NCI-H345 treated with DMSO at 0.1 percent for 48 hours (cell line): Measurements from ENCODE around the gene NTNG1.
A peak's percentile ranks its signal among the peaks of the same experiment; 100 is the strongest.
"Not testable (repeated sequence)": the region's sequence is repeated elsewhere in the genome, so short reads cannot be mapped to it uniquely, and the experiment has no call there.

ENCODE experiments used
- DNase-seq: peaks from one replicate; lab custom pipeline; 2025; ENCODE audit not compliant: unreplicated experiment; lab: John Stamatoyannopoulos, UW

The NTNG1 gene

DNA sequence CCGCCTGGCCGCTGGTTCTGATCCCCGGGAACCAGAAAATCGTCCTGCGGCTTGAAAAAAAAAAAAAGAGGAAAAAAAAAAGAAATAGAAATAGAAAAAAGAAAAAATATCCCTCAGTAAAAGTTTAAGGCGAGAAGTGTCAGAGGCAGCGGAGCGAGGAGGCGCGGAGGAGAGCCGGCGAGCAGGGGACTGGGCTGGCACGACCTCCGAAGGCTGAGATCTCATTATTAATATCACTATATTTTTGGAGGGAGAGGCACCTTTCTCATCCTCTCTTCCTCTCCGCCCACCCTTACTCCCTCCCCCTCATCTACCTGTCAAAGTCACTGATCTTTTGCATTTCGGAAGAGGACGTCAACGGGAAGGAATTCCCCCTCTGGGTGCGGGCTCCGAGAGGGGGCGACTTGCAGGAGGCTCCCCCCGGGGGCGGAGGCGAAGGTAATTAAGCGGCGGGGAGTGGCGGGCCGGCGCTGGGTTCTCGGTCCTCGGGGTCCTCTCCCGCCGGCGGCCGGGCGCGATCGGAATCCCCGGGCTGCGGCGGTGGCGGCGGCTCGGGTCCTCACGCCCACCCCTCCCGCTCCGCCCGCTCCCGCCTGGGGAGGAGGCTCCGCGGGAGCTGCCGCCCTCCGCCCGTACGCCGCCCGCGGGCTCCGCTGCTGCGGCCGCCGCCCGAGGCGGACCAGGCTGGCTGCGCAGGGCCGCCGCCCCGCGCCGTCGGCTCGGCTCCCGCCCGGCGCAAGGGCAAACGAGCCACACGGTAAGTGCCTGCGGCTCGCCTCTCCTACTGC lies at the start of gene NTNG1:
TSS of gene NTNG1 (plus strand) at position 337 of the 788 bp plus-strand sequence.
- peak; percentile 15 for DNase-seq

DNA sequence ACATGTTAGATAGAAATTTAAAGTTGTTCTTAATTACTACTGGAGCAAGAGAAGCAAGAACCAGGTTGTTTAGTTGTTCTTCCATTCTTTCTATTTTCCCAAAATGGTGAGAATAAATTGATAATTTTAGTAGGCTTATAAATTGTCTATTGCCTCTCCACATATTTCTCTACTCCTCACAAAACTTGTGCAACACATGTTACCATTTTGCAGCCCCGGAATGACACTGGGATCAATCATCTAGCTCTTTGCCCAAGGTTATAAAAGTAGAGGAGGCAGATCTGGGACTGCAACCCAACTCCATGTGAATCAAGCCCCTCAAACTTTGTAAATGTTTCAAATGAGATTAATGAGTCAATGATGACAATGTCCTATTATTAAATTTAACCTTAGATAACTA lies 49.4 kb upstream of the NTNG1 start:
- DNase-seq: no peak

DNA sequence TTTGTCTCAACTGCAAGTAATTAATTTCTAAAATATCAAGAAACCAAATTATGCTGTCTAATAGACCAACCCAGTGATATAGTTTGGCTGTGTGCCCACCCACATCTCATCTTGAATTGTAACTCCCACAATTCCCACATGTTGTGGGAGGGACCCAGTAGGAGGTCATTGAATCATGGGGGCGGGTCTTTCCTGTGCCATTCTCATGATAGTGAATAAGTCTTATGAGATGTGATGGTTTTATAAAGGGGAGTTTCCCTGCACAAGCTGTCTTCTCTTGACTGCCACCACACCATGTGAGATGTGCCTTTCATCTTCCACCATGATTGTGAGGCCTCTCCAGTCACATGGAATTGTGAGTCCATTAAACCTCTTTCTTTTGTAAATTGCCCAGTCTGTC lies 47.4 kb upstream of the NTNG1 start:
- DNase-seq: not testable (repeated sequence)

GRCh38 chr1:107095647-107096046 lies 45.2 kb upstream of the NTNG1 start:
- DNase-seq: no peak

DNA sequence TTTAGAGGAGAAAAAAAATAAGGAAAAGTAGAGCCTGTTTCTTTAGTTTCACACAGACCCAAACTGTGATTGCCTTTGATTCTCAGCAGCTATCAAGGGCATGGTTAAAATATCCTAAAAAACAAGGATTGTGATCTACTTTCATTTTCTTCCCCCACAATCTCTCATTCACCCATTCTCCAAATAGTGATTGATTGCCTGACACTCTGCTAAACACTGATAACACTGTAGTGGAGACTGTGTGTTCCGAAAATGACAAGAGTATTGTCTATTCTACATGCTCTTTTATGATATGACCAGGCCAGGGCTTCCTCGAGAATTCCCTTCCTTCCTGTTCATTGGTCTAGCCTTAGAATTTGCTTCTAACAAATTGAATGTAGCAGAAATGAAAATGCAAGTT lies 44.1 kb upstream of the NTNG1 start:
- no peak for DNase-seq

DNA sequence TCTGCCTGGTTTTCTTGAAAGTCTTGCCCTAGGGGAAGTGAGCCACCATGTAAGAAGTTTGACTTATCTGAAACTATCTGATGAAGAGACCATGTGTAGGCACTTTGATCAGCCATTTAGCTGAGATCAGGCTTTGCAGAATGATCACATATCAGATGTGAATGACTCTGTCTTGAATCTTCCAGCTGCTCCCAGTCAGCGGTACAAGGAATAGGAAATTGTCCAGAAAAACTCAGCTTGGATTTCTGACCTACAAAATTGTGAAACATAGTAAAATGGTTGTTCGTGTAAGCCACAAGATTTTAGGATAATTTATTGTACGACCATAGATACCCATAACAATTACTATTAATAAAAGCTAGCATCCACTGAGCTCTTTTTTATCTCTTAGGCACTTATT lies 41.9 kb upstream of the NTNG1 start:
- no peak for DNase-seq

DNA sequence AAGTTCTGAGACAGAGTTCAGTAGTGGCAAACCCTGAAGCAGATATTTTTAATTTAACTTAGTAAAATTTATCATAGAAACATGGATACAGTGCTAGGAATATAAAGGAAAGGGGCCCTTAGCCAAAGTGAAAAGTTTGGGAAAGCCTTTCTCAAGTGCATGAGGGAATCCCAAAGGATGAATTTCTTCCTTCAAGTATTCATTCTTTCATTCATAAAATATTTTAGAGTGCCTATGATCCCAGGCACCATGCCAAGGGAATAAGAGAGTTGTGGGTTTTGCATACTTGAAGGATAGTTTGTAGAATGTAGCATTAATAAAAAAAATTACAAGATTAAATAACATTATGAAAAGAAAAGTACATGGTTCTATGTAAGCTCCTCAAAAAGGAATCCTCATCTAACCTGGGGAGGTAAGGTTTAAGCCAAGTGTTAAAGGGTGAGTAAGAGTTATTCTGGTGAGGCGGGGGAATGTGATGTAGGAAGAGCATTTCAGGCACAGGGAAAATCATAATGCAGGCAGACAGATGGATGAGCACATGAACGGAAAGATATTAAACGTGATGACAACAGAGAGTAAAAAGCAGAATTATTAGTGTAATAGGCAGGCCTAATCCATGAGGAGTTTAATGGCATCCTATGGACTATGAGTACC lies 40.4 kb upstream of the NTNG1 start:
- DNase-seq: no peak

DNA sequence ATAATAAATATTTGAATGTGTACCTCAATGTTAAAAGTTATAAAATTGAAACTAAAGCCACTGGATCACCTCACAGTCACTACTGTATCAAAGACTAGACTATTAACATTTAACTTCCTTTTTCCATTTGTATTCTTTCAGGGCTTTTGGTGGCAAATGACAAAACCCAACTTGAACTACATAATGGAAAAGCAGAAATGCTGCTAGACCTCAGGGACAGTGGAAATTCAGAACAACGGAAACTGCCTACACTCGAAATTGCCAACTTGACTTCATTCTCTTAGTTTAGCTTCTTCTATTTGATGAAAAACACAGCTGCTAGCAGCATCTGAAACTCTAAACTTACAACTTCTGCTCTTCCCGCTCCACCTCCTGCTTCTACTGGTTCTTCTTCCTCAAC lies 34.9 kb upstream of the NTNG1 start:
- DNase-seq: no peak

- no peak for DNase-seq
These were observed 30.5 kb upstream of the NTNG1 start for GRCh38 chr1:107110326-107110725.

GRCh38 chr1:107116306-107116790 lies 24.5 kb upstream of the NTNG1 start:
- DNase-seq: no peak

DNA sequence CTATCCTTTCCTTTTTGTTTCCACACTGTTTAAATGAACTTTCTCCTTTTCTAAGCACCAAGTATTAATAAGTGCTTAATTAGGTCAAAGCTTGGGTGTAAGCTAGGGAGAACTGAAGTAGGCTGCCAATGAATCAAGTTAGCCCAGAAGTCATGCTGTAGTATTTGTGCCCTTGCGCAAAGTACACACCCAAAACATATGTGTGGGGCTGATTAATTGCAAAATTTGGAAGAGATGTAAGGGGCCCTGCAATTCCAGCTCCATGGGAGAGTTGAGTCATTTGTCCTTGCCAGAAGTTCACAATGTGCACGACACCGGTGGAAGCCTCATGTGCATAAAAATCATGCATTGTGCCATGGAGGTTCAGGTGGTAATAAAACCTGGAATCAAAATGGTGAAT lies 18.6 kb upstream of the NTNG1 start:
- no peak for DNase-seq

GRCh38 chr1:107123741-107124140 lies 17.1 kb upstream of the NTNG1 start:
- no peak for DNase-seq

GRCh38 chr1:107124694-107125093 lies 16.1 kb upstream of the NTNG1 start:
- no peak for DNase-seq

- DNase-seq: no peak
These were observed 8.6 kb upstream of the NTNG1 start for GRCh38 chr1:107132195-107132594.

DNA sequence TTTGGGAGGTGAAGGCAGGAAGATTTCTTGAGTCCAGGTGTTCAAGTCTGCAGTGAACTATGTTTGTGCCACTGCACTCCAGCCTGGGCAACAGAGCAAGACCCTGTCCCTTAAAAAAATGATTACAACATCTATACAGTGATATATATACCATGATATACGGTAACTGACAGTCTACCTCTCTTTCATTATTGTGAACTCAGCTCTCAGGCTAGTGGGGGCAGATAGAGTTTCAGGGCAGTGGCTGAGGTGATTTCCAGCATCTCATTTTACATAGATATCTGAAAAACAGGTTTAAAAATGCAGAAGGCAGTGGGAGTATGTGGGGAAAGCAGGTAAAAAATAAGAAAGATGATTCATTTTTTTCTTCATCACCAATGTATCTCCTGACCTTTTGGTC lies 8.1 kb upstream of the NTNG1 start:
- DNase-seq: no peak

- DNase-seq: no peak
These were observed 5.4 kb upstream of the NTNG1 start for GRCh38 chr1:107135463-107135862.

GRCh38 chr1:107138166-107138565 lies 2.7 kb upstream of the NTNG1 start:
- DNase-seq: no peak

- DNase-seq: no peak
These were observed 1.9 kb upstream of the NTNG1 start for GRCh38 chr1:107138767-107139445.

DNA sequence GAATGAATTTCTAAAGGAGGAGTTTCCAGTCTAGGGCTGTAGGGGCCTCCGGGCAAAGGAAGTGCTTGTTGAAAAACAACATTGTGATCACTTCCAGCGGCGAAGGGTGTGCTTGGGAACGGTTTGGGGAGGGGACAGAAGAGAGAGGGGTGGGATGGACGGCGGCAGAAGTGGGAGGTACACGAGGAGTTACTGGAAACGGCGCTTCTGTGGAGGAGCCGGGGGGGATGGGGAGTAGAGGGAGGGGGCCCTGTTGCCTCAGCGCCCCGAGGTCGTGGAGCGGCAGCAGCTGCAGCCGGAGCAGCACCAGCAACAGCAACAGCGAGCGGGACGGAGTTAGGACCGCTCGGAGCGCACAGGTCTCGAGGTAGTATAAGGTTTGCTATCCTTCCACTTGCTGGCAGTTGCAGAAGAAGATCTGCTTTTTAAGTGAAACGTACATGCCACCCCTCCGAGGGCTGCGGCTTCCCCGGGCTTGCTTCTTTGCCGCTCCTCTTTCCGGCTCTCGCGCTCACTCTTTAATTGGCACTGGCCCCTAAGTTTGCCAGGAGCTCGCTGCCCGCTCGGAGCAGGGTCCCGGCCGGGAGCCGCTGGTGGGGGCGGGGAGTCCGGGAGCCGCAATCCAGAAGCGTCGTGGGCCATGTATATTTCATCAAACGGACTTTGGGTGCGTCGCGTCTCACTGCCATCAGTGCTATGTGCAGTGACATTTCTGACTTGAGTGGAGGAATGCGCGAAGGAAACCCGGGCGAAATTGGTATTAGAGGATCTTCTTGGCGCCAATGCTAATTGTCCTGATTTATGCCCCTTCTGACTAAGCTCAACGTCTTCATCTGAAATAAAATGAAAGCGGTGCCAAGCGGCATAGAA lies 771 bp upstream of the NTNG1 start:
- DNase-seq: no peak

DNA sequence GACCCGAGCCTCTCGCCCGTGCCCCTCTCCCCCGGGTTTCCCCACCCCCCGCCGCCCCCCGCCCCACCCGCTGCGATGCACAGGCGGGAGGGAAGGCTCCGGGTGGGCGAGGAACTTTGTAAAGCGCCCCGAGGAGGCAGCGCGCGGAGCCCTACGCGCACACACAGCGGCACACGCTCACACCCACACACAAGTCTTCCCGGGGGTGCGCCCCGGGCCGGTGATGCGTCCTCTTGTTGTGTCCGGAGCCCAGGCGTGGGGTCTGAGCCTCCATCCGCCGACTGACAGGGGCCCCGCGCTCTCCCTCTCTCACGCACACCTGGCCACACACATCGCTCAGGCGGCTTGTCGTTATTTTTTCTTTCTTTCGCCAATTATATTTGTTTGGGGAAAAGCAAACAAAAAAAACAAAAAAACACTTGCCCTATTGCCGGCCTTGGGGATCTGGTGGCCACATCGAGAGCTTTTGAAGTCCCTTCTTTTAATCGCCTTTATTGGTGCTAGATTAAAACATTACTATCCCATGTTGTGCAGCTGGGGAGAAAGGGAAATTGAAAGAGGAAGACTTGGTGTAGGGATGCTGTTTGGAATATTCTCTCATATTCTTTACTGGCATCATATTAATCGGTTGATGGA lies 770 bp downstream of the NTNG1 start:
- DNase-seq: peak; percentile 61

- DNase-seq: peak; percentile 68
These were observed 1.3 kb downstream of the NTNG1 start for GRCh38 chr1:107142140-107142542.
